PC-9 (cell line): ENCODE measurements around the gene MOV10L1.

ENCODE experiments used
- CTCF ChIP-seq: fragments of 200-600 bp; sonication (generic); conservative IDR thresholded peaks from 2 replicates; pipeline ENCODE4 v1.6.1; 2017; ENCODE audit warnings: mixed run types, antibody characterized with exemption, mild to moderate bottlenecking, moderate library complexity
- EZH2 ChIP-seq: fragments of 200-600 bp; sonication (generic); IDR thresholded peaks from 2 replicates; pipeline ENCODE4 v1.8.0; 2017; ENCODE audit warnings: antibody characterized with exemption, low read depth

- TF ChIP-seq CTCF (peak; percentile 90), EZH2 (no peak)
Measured at GRCh38 chr22:50146439-50147238, 56.8 kb downstream of the MOV10L1 start.
